ENCODE results near the gene CCNF. TPM values are rescaled to one million over a fixed set of nuclear protein-coding genes. Genes with fewer than 3 reads are reported as not detected.

Gene CCNF
- total and polyA plus RNA-seq, 9 of the 15 experiments (the other 6 are each of a cell fraction or from before 2014, with no cell fraction given): 4.1 to 70.1 (median 29.5) TPM

- FAIRE-seq: no peak
- Histone ChIP-seq H2AFZ (ENCODE audit: low read depth, low read length) (no peak overlapping the region), H3K36me3 (ENCODE audit: control insufficient read depth, insufficient read depth, low read length) (peaks cover 91% of the 10 kb centered on the region; the same call in 2 of the 3 replicates), H3K9me1 (ENCODE audit: control insufficient read depth, insufficient read depth, low read length) (no peaks in the 10 kb centered on the region), H3K27me3 (ENCODE audit: control insufficient read depth in 2 of 2, insufficient read depth in 2 of 2, low read length in 2 of 2) (no peaks in the 10 kb centered on the region; a peak in 1 of 5 replicates), H4K20me1 (replicated peaks; ENCODE audit: control insufficient read depth, insufficient read depth, low read length) (no peaks in the 10 kb centered on the region), H3K4me3 (no peak overlapping the region), H3K9me3 (replicated peaks; ENCODE audit: control insufficient read depth, insufficient read depth, low read depth, low read length) (no peaks in the 10 kb centered on the region), H3K4me2 (ENCODE audit: insufficient read depth, low read length) (no peak overlapping the region), H3K4me1 (replicated peaks in 1 of 2; ENCODE audit: control insufficient read depth in 2 of 2, insufficient read depth in 2 of 2, low read length in 2 of 2) (peaks cover 0 to 33% of the 10 kb centered on the region in 2 experiments; a peak in 2 of 5 replicates), H3K9ac (ENCODE audit: insufficient read depth in 1 of 2, low read depth in 2 of 2, low read length in 2 of 2) (peak overlapping the region in 1 of 2 experiments; percentile 58; a peak in 1 of 4 replicates), H3K79me2 (ENCODE audit: control insufficient read depth, insufficient read depth, low read length) (no peaks in the 10 kb centered on the region), H3K27ac (ENCODE audit: extremely low read depth, low read depth, low read length) (no peak overlapping the region)
- no peak for DNase-seq (ENCODE audit: extremely low read depth in 1 of 4, low spot score in 3 of 4)
- no TSS peak for BruUV-seq (replicated peaks)
- intact Hi-C loops (cut with micrococcal nuclease) (no loop called here), in situ Hi-C loops (cut with MboI) (no loop called here)
- 93% methylated on average over 6 of the region's 8 CpGs for WGBS (ENCODE audit: insufficient coverage, low coverage, missing lambda C conversion rate)
- no peak for ATAC-seq
- TF ChIP-seq THAP7 (CRISPR knock-in tag; IDR thresholded peaks at IDR 0.05): no peak
- TF ChIP-seq GABPB1 (CRISPR knock-in tag; IDR thresholded peaks at IDR 0.05): no peak
- no peak for TF ChIP-seq DMBX1 (CRISPR knock-in tag; IDR thresholded peaks at IDR 0.05; ENCODE audit: borderline replicate concordance)
- no peak for TF ChIP-seq ZNF184 (CRISPR knock-in tag; IDR thresholded peaks at IDR 0.05)
- no peak for TF ChIP-seq ZNF766 (CRISPR knock-in tag; conservative IDR thresholded peaks at IDR 0.05)
- no peak for TF ChIP-seq CBFA2T2 (conservative IDR thresholded peaks at IDR 0.05)
- no peak for TF ChIP-seq ZBTB5 (IDR thresholded peaks at IDR 0.05)
- TF ChIP-seq ZFP1 (CRISPR knock-in tag; IDR thresholded peaks at IDR 0.05): no peak
- no peak for TF ChIP-seq FOSL1 (tag; conservative IDR thresholded peaks at IDR 0.05)
- TF ChIP-seq HMGXB4 (CRISPR knock-in tag; IDR thresholded peaks at IDR 0.05): no peak
- no peak for TF ChIP-seq SMARCC2 (IDR thresholded peaks at IDR 0.05; ENCODE audit: low read depth)
- TF ChIP-seq NR0B1 (IDR thresholded peaks at IDR 0.05; ENCODE audit: partially characterized antibody): no peak
- TF ChIP-seq ILK (tag; IDR thresholded peaks at IDR 0.05; ENCODE audit: borderline replicate concordance, low read depth): no peak
- no peak for TF ChIP-seq CTBP1 (IDR thresholded peaks at IDR 0.05; ENCODE audit: borderline replicate concordance)
- no peak for TF ChIP-seq FOXK1 (CRISPR knock-in tag; IDR thresholded peaks at IDR 0.05; ENCODE audit: borderline replicate concordance)
- no peak for TF ChIP-seq ELF4 (CRISPR knock-in tag; IDR thresholded peaks at IDR 0.05)
- CTCF ChIA-PET (ENCODE audit: low intra/inter-chr PET ratio): interaction anchor here (0.6 kb wide), 1 partner anchor 59 kb away, joined by 3 read pairs; no protein-coding TSS in a partner anchor
- POLR2A ChIA-PET: interaction anchor here (0.6 to 2.2 kb wide), 5 partner anchors 9 to 21 kb away, joined by 3 to 10 read pairs (median 5); no protein-coding TSS in a partner anchor
Observed at GRCh38 chr16:2450535-2450934, 21.3 kb downstream of the CCNF start.

All from K562 (cell line).